Measurements from ENCODE around the gene MAP4K5.
"Not testable (repeated sequence)": the region's sequence is repeated elsewhere in the genome, so short reads cannot be mapped to it uniquely, and the experiment has no call there.

The MAP4K5 gene

GRCh38 chr14:50532502-50533240, at the start of gene MAP4K5:
MAP4K5 (minus strand) TSS chr14:50532569; CDS start chr14:50532049, 520 bp downstream.
- peak; percentile 76 for DNase-seq (ENCODE audit: low read depth, low spot score)

- DNase-seq (ENCODE audit: low read depth, low spot score): no peak
These were observed 46.1 kb upstream of the MAP4K5 start for GRCh38 chr14:50578433-50578832.

GRCh38 chr14:50577982-50578381, 45.6 kb upstream of the MAP4K5 start:
- no peak for DNase-seq (ENCODE audit: low read depth, low spot score)

- DNase-seq (ENCODE audit: low read depth, low spot score): no peak
These were observed 43.4 kb upstream of the MAP4K5 start for GRCh38 chr14:50575769-50576168.

GRCh38 chr14:50573862-50574261, 41.5 kb upstream of the MAP4K5 start:
- DNase-seq (ENCODE audit: low read depth, low spot score): no peak

GRCh38 chr14:50569714-50570274, 37.4 kb upstream of the MAP4K5 start:
- no peak for DNase-seq (ENCODE audit: low read depth, low spot score)

- DNase-seq (ENCODE audit: low read depth, low spot score): no peak
These were observed 30.5 kb upstream of the MAP4K5 start for GRCh38 chr14:50562841-50563240.

- peak; percentile 25 for DNase-seq (ENCODE audit: low read depth, low spot score)
These were observed 28.5 kb upstream of the MAP4K5 start for GRCh38 chr14:50560931-50561285.

- no peak for DNase-seq (ENCODE audit: low read depth, low spot score)
These were observed 27.9 kb upstream of the MAP4K5 start, which contains the start of gene ATL1 for GRCh38 chr14:50559990-50560930. ATL1 (plus strand) TSS chr14:50560145; CDS start chr14:50560266, 121 bp downstream.

GRCh38 chr14:50552796-50553195, 20.4 kb upstream of the MAP4K5 start:
- not testable (repeated sequence) for DNase-seq (ENCODE audit: low read depth, low spot score)

- no peak for DNase-seq (ENCODE audit: low read depth, low spot score)
These were observed 19.5 kb upstream of the MAP4K5 start for GRCh38 chr14:50551877-50552276.

- DNase-seq (ENCODE audit: low read depth, low spot score): no peak
These were observed 17.9 kb upstream of the MAP4K5 start for GRCh38 chr14:50550294-50550693.

GRCh38 chr14:50545618-50546017, 13.2 kb upstream of the MAP4K5 start:
- no peak for DNase-seq (ENCODE audit: low read depth, low spot score)

- DNase-seq (ENCODE audit: low read depth, low spot score): no peak
These were observed 12.5 kb upstream of the MAP4K5 start for GRCh38 chr14:50544911-50545310.

- no peak for DNase-seq (ENCODE audit: low read depth, low spot score)
These were observed 10.6 kb upstream of the MAP4K5 start for GRCh38 chr14:50542941-50543418.

GRCh38 chr14:50541159-50541567, 8.8 kb upstream of the MAP4K5 start:
- no peak for DNase-seq (ENCODE audit: low read depth, low spot score)

GRCh38 chr14:50539051-50539450, 6.7 kb upstream of the MAP4K5 start:
- DNase-seq (ENCODE audit: low read depth, low spot score): no peak

GRCh38 chr14:50538034-50538433, 5.7 kb upstream of the MAP4K5 start:
- not testable (repeated sequence) for DNase-seq (ENCODE audit: low read depth, low spot score)

- DNase-seq (ENCODE audit: low read depth, low spot score): no peak
These were observed 2.6 kb upstream of the MAP4K5 start for GRCh38 chr14:50534997-50535396.

GRCh38 chr14:50534416-50534815, 2.0 kb upstream of the MAP4K5 start:
- DNase-seq (ENCODE audit: low read depth, low spot score): no peak

- no peak for DNase-seq (ENCODE audit: low read depth, low spot score)
These were observed 1.4 kb upstream of the MAP4K5 start for GRCh38 chr14:50533806-50534205.

- DNase-seq (ENCODE audit: low read depth, low spot score): no peak
These were observed 904 bp upstream of the MAP4K5 start for GRCh38 chr14:50533241-50533705.
